ENCODE results near the gene RNF114.
"Not testable (repeated sequence)": the region's sequence is repeated elsewhere in the genome, so short reads cannot be mapped to it uniquely, and the experiment has no call there.

Gene RNF114

DNA sequence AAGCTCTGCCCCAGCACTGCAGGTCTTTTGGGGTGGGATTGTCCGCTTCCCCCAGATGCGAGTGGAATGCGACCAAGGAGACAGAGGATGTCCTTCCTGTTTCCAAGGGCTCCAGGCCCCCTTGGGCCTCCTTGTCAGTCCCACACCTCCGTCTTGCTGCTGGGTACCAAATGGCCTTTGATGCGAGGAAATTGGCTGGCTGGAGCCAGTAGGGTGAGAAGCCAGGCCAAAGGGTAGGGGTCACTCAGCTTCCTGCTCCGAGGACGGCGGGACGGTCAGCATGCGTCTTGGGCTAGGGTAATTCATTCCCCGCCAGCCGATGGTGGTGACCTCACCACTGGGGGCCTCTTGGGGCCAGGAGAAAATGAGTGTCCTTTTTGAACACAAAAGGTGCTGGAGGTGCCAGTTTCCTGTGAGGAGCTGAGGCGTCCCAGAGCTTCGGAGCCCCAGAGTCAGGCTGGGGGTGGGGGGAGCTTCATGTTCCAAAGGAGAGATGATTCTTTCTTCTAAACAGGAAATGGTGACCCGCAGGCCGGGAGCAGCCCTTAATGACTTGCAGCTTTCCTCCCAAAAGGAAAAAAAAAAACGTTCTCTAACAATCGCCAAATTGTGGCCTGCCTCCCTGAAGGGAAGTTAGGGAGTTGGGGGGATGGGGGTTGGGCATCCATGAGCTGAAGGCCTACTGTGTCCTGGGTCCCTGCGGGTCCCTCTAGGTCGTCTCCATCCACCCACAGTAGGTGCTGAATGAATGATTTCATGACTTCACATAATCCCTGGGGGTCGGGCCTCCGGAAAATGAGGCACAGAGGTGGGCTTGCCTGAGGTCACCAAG is 53.3 kb downstream of the RNF114 start:
- TF ChIP-seq CTCF (IDR thresholded peaks at IDR 0.05; ENCODE audit: control insufficient read depth, extremely low read depth, insufficient read depth), result no peak
- no peak overlapping the region for H3K4me3 ChIP-seq (ENCODE audit: low read depth, low read length)
- no peak for DNase-seq (ENCODE audit: low read depth)

DNA sequence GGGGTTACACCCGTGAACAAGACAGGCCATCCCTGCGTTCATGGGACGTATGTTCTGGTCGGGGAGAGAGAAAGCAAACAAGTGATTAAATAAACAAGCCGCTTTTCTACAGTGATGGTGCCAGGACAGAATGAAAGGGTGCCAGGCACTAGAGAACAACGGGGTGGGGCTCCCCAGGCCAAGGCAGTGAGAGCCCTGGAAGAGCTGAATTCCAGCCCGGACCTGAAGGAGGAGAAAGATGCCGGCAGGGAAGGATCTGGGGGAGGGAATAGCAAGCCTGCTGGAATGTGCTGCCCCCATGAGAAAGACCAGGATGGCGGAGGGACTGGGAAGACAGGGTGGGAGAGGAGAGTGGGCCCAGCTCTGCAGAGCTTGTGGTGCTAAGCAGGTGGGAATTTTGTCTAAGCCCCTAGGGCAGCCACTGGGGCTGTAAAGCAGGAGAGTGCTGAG is 54.1 kb downstream of the RNF114 start:
- no peak for DNase-seq (ENCODE audit: low read depth)
- no peak overlapping the region for H3K4me3 ChIP-seq (ENCODE audit: low read depth, low read length)
- no peak for TF ChIP-seq CTCF (IDR thresholded peaks at IDR 0.05; ENCODE audit: control insufficient read depth, extremely low read depth, insufficient read depth)

DNA sequence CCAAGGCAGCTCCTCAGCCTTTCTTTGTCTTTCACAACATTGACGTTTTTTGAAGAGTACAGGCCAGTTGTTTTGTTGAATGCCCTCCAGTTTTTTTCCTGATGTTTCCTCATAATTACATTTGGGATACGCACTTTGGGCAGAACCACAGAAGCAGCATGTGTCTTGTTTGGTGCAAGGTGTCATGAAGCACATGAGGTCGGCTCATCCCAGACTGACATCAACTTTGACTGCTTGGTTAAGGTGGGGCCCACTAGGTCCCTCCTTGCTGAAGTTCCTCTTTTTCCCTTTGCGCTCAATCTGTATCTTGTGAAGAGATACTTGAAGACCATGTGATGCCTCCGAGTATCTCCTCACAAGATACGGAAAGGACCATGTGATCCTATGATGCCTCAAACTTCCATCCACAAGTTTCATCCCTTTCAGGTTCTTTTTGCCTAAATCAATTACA is 57.1 kb downstream of the RNF114 start:
- TF ChIP-seq CTCF (IDR thresholded peaks at IDR 0.05; ENCODE audit: control insufficient read depth, extremely low read depth, insufficient read depth), result no peak
- DNase-seq (ENCODE audit: low read depth), result no peak
- no peak overlapping the region for H3K4me3 ChIP-seq (ENCODE audit: low read depth, low read length)

DNA sequence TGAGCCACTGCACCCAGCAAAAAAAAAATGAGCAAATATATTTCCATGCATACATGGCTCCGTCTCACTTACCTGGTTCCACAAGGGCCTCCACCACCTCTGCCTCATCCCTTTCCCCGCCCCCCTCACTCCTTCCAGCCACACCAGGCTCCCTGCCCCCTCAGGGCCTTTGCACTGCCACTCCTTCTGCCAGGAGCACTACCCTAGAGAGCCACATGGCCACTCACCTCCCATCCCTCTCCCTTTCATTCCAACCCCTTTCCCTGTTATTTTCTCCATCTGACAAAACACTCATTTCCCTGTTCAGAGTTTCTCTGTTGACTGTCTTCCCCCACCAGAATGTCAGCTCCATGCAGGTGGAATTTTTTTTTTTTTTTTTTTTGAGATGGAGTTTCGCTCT is 59.4 kb downstream of the RNF114 start:
- DNase-seq (ENCODE audit: low read depth), result no peak
- TF ChIP-seq CTCF (IDR thresholded peaks at IDR 0.05; ENCODE audit: control insufficient read depth, extremely low read depth, insufficient read depth), result no peak
- no peak overlapping the region for H3K4me3 ChIP-seq (ENCODE audit: low read depth, low read length)

DNA sequence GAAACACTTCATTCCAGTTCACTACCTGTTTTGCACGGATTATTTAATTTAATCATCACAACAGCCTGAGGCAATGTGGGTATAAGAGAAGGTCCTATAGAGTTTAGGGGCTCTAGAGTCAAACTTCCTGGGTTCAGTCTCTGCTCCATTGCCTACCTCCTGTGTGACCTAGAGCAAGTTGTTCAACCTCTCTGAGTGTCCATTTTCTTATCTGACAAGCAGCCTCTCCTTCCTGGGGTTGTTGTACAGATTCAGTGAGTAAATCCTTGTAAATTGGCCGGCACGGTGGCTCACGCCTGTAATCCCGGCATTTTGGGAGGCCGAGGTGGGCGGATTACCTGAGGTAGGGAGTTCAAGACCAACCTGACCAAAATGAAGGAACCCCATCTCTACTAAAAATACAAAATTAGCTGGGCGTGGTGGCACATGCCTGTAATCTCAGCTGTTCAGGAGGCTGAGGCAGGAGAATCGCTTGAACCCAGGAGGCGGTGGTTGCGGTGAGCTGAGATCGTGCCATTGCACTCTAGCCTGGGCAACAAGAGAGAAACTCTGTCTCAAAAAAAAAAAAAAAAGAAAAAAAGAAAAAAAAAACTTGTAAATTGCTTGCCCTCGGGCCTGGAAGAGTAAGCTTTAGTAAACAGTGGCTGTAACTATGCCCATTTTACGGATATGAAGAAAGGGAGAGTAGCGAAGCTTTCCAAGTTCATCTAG is 62.4 kb downstream of the RNF114 start:
- not testable (repeated sequence) for H3K4me3 ChIP-seq (ENCODE audit: low read depth, low read length); DNase-seq (ENCODE audit: low read depth)

DNA sequence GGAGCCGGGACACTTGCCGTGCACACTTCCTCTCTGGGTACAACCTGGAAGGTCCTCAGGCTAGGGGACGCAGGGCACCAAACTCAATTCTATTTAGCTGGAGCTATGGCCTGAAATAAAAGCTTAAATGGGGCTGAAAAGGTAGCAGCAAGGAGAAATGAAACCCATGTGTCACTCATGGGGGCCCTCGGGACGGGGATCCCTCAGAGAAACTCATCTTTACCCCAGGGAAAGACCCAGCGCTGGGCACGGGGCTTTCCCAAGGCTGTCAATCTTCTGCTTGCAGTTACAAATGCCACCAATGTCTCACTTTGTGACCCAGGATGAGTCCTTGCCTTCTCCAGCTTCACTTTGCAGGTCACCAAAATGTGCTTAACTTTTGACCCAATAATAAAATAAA is 63.1 kb downstream of the RNF114 start:
- no peak overlapping the region for H3K4me3 ChIP-seq (ENCODE audit: low read depth, low read length)
- TF ChIP-seq CTCF (IDR thresholded peaks at IDR 0.05; ENCODE audit: control insufficient read depth, extremely low read depth, insufficient read depth), result no peak
- no peak for DNase-seq (ENCODE audit: low read depth)

GRCh38 chr20:50000548-50001222 is 64.5 kb downstream of the RNF114 start:
- not testable (repeated sequence) for H3K4me3 ChIP-seq (ENCODE audit: low read depth, low read length); DNase-seq (ENCODE audit: low read depth)
